CD14-positive monocyte (primary cell): ENCODE measurements around the gene F8. TPM values are rescaled to one million over a fixed set of nuclear protein-coding genes. Genes with fewer than 3 reads are reported as not detected.

Experiments used
- DNase-seq, 3 donors: peaks; one replicate each; pipeline ENCODE4 v3.0.0-alpha.2; 2011 to 2022
- H2AFZ ChIP-seq: 2 replicates; pipeline ENCODE4 v1.6.0; 2012; ENCODE audit warnings: mild to moderate bottlenecking, low read depth, low read length, inconsistent platforms; ENCODE audit not compliant: insufficient read depth, poor library complexity, severe bottlenecking
- H3K27ac ChIP-seq, 2 donors: 1 replicate in 1 of 2; 2 replicates in 1 of 2; pipeline ENCODE4 v1.5.1; 2012 to 2013; ENCODE audit warnings: low read length in 2 of 2, control low read depth in 1 of 2, inconsistent platforms in 1 of 2, low read depth in 1 of 2, mild to moderate bottlenecking in 1 of 2
- H3K27me3 ChIP-seq, 2 donors: one replicate each; pipeline versions ENCODE4 v1.6.0 to v1.6.1; 2011 to 2013; ENCODE audit warnings: low read length in 2 of 2; ENCODE audit not compliant: control insufficient read depth in 2 of 2, insufficient read depth in 2 of 2
- H3K36me3 ChIP-seq, 2 donors: replicated peaks in 1 of 2; 1 replicate in 1 of 2; 2 replicates in 1 of 2; pipeline versions ENCODE4 v1.5.1 to v1.6.1; 2012 to 2013; ENCODE audit warnings: low read length in 2 of 2, control low read depth in 1 of 2, inconsistent platforms in 1 of 2, mild to moderate bottlenecking in 1 of 2; ENCODE audit not compliant: insufficient read depth in 2 of 2, control insufficient read depth in 1 of 2
- H3K4me1 ChIP-seq, 2 donors: 1 replicate in 1 of 2; 2 replicates in 1 of 2; pipeline versions ENCODE4 v1.5.1 to v1.6.1; 2012 to 2013; ENCODE audit warnings: low read length in 2 of 2, control low read depth in 1 of 2, inconsistent platforms in 1 of 2, mild to moderate bottlenecking in 1 of 2, moderate library complexity in 1 of 2; ENCODE audit not compliant: insufficient read depth in 2 of 2, control insufficient read depth in 1 of 2
- H3K4me2 ChIP-seq: replicated peaks from 2 replicates; pipeline ENCODE3; 2012; ENCODE audit warnings: low read length, moderate library complexity, mild to moderate bottlenecking; ENCODE audit not compliant: poor library complexity, severe bottlenecking; ENCODE audit errors: extremely low read depth
- H3K4me3 ChIP-seq, 3 experiments: fragments of 200-600 bp in 1 of 3; sonication (generic) in 1 of 3; replicated peaks in 1 of 3; 1 replicate in 2 of 3; 2 replicates in 1 of 3; pipeline ENCODE4 v1.5.1; 2011 to 2013; ENCODE audit warnings: low read length in 3 of 3, mild to moderate bottlenecking in 3 of 3, control low read depth in 2 of 3, low read depth in 2 of 3, inconsistent platforms in 1 of 3, moderate library complexity in 1 of 3
- H3K79me2 ChIP-seq: 2 replicates; pipeline ENCODE4 v1.6.0; 2012; ENCODE audit warnings: mild to moderate bottlenecking, control low read depth, inconsistent platforms, low read length, moderate library complexity; ENCODE audit not compliant: insufficient read depth
- H3K9ac ChIP-seq: 2 replicates; pipeline ENCODE4 v1.6.0; 2017; ENCODE audit warnings: low read length, mild to moderate bottlenecking; ENCODE audit not compliant: insufficient read depth, poor library complexity, severe bottlenecking
- H3K9me3 ChIP-seq, 2 donors: replicated peaks in 1 of 2; 1 replicate in 1 of 2; 2 replicates in 1 of 2; pipeline versions ENCODE4 v1.5.1 to v1.6.1; 2012 to 2013; ENCODE audit warnings: low read length in 2 of 2, control low read depth in 1 of 2; ENCODE audit not compliant: control insufficient read depth in 1 of 2, insufficient read depth in 1 of 2
- H4K20me1 ChIP-seq: 2 replicates; pipeline ENCODE4 v1.6.0; 2012; ENCODE audit warnings: mild to moderate bottlenecking, low read length, control low read depth, moderate library complexity; ENCODE audit not compliant: insufficient read depth
- H3K27ac Mint-ChIP-seq, 7 donors: one replicate each; pipeline ENCODE4 v1.8.0; 2020; ENCODE audit warnings: mild to moderate bottlenecking in 7 of 7, mixed read lengths in 7 of 7, moderate library complexity in 6 of 7, inconsistent platforms in 2 of 7
- H3K27me3 Mint-ChIP-seq, 3 donors: one replicate each; pipeline ENCODE4 v1.8.0; 2021 to 2022; ENCODE audit warnings: low read depth in 3 of 3, mild to moderate bottlenecking in 3 of 3, mixed read lengths in 3 of 3, moderate library complexity in 3 of 3, inconsistent platforms in 1 of 3
- H3K36me3 Mint-ChIP-seq, 2 donors: one replicate each; pipeline ENCODE4 v1.8.0; 2020; ENCODE audit warnings: mixed read lengths in 2 of 2, inconsistent platforms in 1 of 2, mild to moderate bottlenecking in 1 of 2
- H3K4me1 Mint-ChIP-seq: one replicate; pipeline ENCODE4 v1.8.0; 2020; ENCODE audit warnings: mild to moderate bottlenecking, mixed read lengths
- H3K4me3 Mint-ChIP-seq, 2 donors: one replicate each; pipeline ENCODE4 v1.8.0; 2020; ENCODE audit warnings: mild to moderate bottlenecking in 2 of 2, mixed read lengths in 2 of 2, moderate library complexity in 1 of 2
- H3K9me3 Mint-ChIP-seq, 7 donors: one replicate each; pipeline ENCODE4 v1.8.0; 2020 to 2022; ENCODE audit warnings: mixed read lengths in 7 of 7, mild to moderate bottlenecking in 6 of 7, moderate library complexity in 6 of 7, inconsistent platforms in 2 of 7
- WGBS: methylation state at CpG from one replicate; pipeline ENCODE4 v1.1.5; 2013; ENCODE audit warnings: missing lambda C conversion rate; ENCODE audit not compliant: insufficient coverage; 5-methylcytosine and 5-hydroxymethylcytosine counted together
- intact Hi-C, 2 donors: fragments of 100-400 bp; cut with micrococcal nuclease; formaldehyde crosslinking; loops; one replicate each; pipeline versions ENCODE4 v1.15.0 to v1.15.1; 2023
- polyA plus RNA-seq, 3 donors: library from polyadenylated mRNA; depleted of rRNA in 1 of 3; unstranded in 2 of 3; stranded (reverse) in 1 of 3; fragments of 300-500 nt in 2 of 3; fragments of >200 nt in 1 of 3; fragmentation: Illumina TruSeq in 2 of 3; gene quantifications; 1 replicate in 2 of 3; 2 replicates in 1 of 3; pipeline ENCODE4 v1.2.3, GENCODE V29; 2012 to 2021
- TF ChIP-seq, protein P1 (sequence below): fragments of 200-600 bp; IDR thresholded peaks from one replicate; pipeline ENCODE4 v1.8.0; 2022; ENCODE audit warnings: antibody characterized with exemption, mild to moderate bottlenecking

F8 gene
- polyA plus RNA-seq, 3 donors = 1.5 to 4.5 (median 4.3) TPM

DNA sequence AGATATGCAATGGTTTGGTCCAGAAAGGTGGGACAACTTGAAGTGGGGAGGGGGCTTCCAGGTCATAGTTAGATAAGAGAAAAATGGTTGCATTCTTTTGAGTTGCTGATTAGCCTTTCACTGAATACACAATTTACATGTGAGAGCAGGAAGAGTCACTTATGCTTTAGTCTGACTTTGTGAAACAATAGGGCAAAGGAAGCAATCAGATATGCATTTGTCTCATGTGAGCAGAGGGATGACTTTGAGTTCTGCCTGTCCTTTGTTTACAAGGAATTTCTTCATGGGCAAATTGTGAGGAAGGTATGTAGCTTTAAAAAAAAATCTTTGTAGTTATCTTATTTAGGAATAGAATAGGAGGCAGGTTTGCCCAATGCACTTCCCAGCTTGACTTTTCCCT is 201.0 kb downstream of the F8 start:
- H3K79me2 ChIP-seq = no peaks in the 10 kb centered on the region
- H4K20me1 ChIP-seq = no peaks in the 10 kb centered on the region
- intact Hi-C loops = no loop called here
- no peak overlapping the region for H3K4me3 ChIP-seq
- no peaks in the 10 kb centered on the region for H3K4me1 Mint-ChIP-seq
- H3K4me3 Mint-ChIP-seq = no peak overlapping the region
- H3K4me1 ChIP-seq = no peaks in the 10 kb centered on the region
- no peak overlapping the region for H3K27ac ChIP-seq
- no peaks in the 10 kb centered on the region for H3K36me3 ChIP-seq
- peaks cover 0 to 8% (median 6%) of the 10 kb centered on the region in 7 donors for H3K9me3 Mint-ChIP-seq
- H3K9ac ChIP-seq = no peak overlapping the region
- TF ChIP-seq, protein P1, sequence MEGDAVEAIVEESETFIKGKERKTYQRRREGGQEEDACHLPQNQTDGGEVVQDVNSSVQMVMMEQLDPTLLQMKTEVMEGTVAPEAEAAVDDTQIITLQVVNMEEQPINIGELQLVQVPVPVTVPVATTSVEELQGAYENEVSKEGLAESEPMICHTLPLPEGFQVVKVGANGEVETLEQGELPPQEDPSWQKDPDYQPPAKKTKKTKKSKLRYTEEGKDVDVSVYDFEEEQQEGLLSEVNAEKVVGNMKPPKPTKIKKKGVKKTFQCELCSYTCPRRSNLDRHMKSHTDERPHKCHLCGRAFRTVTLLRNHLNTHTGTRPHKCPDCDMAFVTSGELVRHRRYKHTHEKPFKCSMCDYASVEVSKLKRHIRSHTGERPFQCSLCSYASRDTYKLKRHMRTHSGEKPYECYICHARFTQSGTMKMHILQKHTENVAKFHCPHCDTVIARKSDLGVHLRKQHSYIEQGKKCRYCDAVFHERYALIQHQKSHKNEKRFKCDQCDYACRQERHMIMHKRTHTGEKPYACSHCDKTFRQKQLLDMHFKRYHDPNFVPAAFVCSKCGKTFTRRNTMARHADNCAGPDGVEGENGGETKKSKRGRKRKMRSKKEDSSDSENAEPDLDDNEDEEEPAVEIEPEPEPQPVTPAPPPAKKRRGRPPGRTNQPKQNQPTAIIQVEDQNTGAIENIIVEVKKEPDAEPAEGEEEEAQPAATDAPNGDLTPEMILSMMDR = no peak
- no peaks in the 10 kb centered on the region for H3K9me3 ChIP-seq
- no peaks in the 10 kb centered on the region for H3K27me3 ChIP-seq
- no peaks in the 10 kb centered on the region for H3K36me3 Mint-ChIP-seq
- H3K27me3 Mint-ChIP-seq = peaks cover 0 to 2% (median 0%) of the 10 kb centered on the region in 3 donors
- no peak overlapping the region for H3K4me2 ChIP-seq
- no peak overlapping the region for H3K27ac Mint-ChIP-seq
- H2AFZ ChIP-seq = no peak overlapping the region
- no peak for DNase-seq

GRCh38 chrX:154819771-154820341 is 202.7 kb downstream of the F8 start:
- Histone ChIP-seq H3K9ac (no peak overlapping the region), H3K79me2 (no peaks in the 10 kb centered on the region), H3K36me3 (no peaks in the 10 kb centered on the region), H2AFZ (no peak overlapping the region), H3K4me2 (no peak overlapping the region), H3K4me1 (no peaks in the 10 kb centered on the region), H3K9me3 (no peaks in the 10 kb centered on the region), H3K27me3 (no peaks in the 10 kb centered on the region), H3K4me3 (no peak overlapping the region), H3K27ac (no peak overlapping the region), H4K20me1 (no peaks in the 10 kb centered on the region)
- no peak for DNase-seq
- intact Hi-C loops = no loop called here
- Mint-ChIP-seq H3K36me3 (no peaks in the 10 kb centered on the region), H3K27ac (peak overlapping the region in 1 of 7 donors; percentile 42), H3K27me3 (peaks cover 0 to 2% (median 0%) of the 10 kb centered on the region in 3 donors), H3K4me1 (no peaks in the 10 kb centered on the region), H3K9me3 (peaks cover 0 to 8% (median 6%) of the 10 kb centered on the region in 7 donors), H3K4me3 (no peak overlapping the region)
- WGBS = 80% methylated on average over 2 of the region's 7 CpGs
- TF ChIP-seq, protein P1 = no peak
